MM.1S (cell line): ENCODE results near the gene LRRC4C.

ENCODE experiments used
- CTCF ChIP-seq: fragments of 300-600 bp; sonication (generic); IDR thresholded peaks from 2 replicates; pipeline ENCODE4 v1.5.1; 2016; ENCODE audit warnings: antibody characterized with exemption, low read length, mixed read lengths
- EZH2 ChIP-seq: fragments of 300-600 bp; sonication (generic); optimal IDR thresholded peaks from 2 replicates; pipeline ENCODE3; 2017; ENCODE audit warnings: low read depth, mild to moderate bottlenecking, antibody characterized with exemption, low read length, mixed read lengths
- EZH2phosphoT487 ChIP-seq: fragments of 300-600 bp; sonication (generic); IDR thresholded peaks from 2 replicates; pipeline ENCODE4 v1.6.1; 2018; ENCODE audit warnings: antibody characterized with exemption, low read length

- no peak for TF ChIP-seq EZH2
- TF ChIP-seq EZH2phosphoT487 = no peak
- no peak for TF ChIP-seq CTCF
Observed at GRCh38 chr11:40405614-40406013, 1053.8 kb downstream of the LRRC4C start.
